ENCODE measurements around the gene CFAP299. TPM values are rescaled to one million over a fixed set of nuclear protein-coding genes. Genes with fewer than 3 reads are reported as not detected.

The CFAP299 gene
- total RNA-seq, 1 donor from 2014 or later, result not detected

- Histone ChIP-seq H3K4me2 (ENCODE audit: low read length) (no peak overlapping the region), H3K27me3 (ENCODE audit: insufficient read depth, low read length) (no peaks in the 10 kb centered on the region), H4K20me1 (ENCODE audit: insufficient read depth, low read length) (no peaks in the 10 kb centered on the region), H2AFZ (ENCODE audit: low read depth, low read length) (no peak overlapping the region), H3K9ac (ENCODE audit: low read length) (no peak overlapping the region), H3K4me1 (ENCODE audit: insufficient read depth, low read length) (no peaks in the 10 kb centered on the region), H3K9me3 (ENCODE audit: insufficient read depth, low read depth, low read length) (no peaks in the 10 kb centered on the region), H3K4me3 (ENCODE audit: insufficient read depth, low read depth, low read length) (no peak overlapping the region), H3K79me2 (ENCODE audit: insufficient read depth, low read length) (no peaks in the 10 kb centered on the region), H3K36me3 (ENCODE audit: insufficient read depth, low read length) (no peaks in the 10 kb centered on the region), H3K27ac (ENCODE audit: low read depth, low read length) (no peak overlapping the region)
- Mint-ChIP-seq H3K27ac (ENCODE audit: unreplicated experiment) (no peak overlapping the region), H3K36me3 (ENCODE audit: low read depth, unreplicated experiment) (no peaks in the 10 kb centered on the region), H3K27me3 (ENCODE audit: low read depth, unreplicated experiment) (no peaks in the 10 kb centered on the region), H3K9me3 (ENCODE audit: unreplicated experiment) (peaks cover 2% of the 10 kb centered on the region), H3K4me1 (ENCODE audit: low read depth, unreplicated experiment) (no peaks in the 10 kb centered on the region), H3K4me3 (ENCODE audit: unreplicated experiment) (no peak overlapping the region)
- TF ChIP-seq CTCF (IDR thresholded peaks at IDR 0.05; ENCODE audit: insufficient read depth, low read depth, low read length) (no peak), EZH2 (IDR thresholded peaks at IDR 0.05; ENCODE audit: insufficient read depth, low read length) (no peak)
- FAIRE-seq (peak; percentile 45), DNase-seq (ENCODE audit: low read depth) (no peak)
These were observed 381.7 kb downstream of the CFAP299 start for GRCh38 chr4:80717204-80717603.

- Mint-ChIP-seq H3K9me3 (ENCODE audit: unreplicated experiment) (no peaks in the 10 kb centered on the region), H3K4me3 (ENCODE audit: unreplicated experiment) (no peak overlapping the region), H3K27ac (ENCODE audit: unreplicated experiment) (no peak overlapping the region), H3K27me3 (ENCODE audit: low read depth, unreplicated experiment) (no peaks in the 10 kb centered on the region), H3K36me3 (ENCODE audit: low read depth, unreplicated experiment) (no peaks in the 10 kb centered on the region), H3K4me1 (ENCODE audit: low read depth, unreplicated experiment) (no peaks in the 10 kb centered on the region)
- no peaks in the 10 kb centered on the region for H3K27me3 ChIP-seq (ENCODE audit: insufficient read depth, low read length)
- no peak overlapping the region for H3K27ac ChIP-seq (ENCODE audit: low read depth, low read length)
- H3K4me1 ChIP-seq (ENCODE audit: insufficient read depth, low read length), result no peaks in the 10 kb centered on the region
- H3K4me3 ChIP-seq (ENCODE audit: insufficient read depth, low read depth, low read length), result no peak overlapping the region
- H3K9ac ChIP-seq (ENCODE audit: low read length), result no peak overlapping the region
- H3K9me3 ChIP-seq (ENCODE audit: insufficient read depth, low read depth, low read length), result no peaks in the 10 kb centered on the region
- H4K20me1 ChIP-seq (ENCODE audit: insufficient read depth, low read length), result no peaks in the 10 kb centered on the region
- no peak for DNase-seq (ENCODE audit: low read depth)
- TF ChIP-seq CTCF (IDR thresholded peaks at IDR 0.05; ENCODE audit: insufficient read depth, low read depth, low read length) (no peak), EZH2 (IDR thresholded peaks at IDR 0.05; ENCODE audit: insufficient read depth, low read length) (no peak)
- H3K4me2 ChIP-seq (ENCODE audit: low read length), result no peak overlapping the region
- no peak overlapping the region for H2AFZ ChIP-seq (ENCODE audit: low read depth, low read length)
- no peaks in the 10 kb centered on the region for H3K79me2 ChIP-seq (ENCODE audit: insufficient read depth, low read length)
- H3K36me3 ChIP-seq (ENCODE audit: insufficient read depth, low read length), result no peaks in the 10 kb centered on the region
- FAIRE-seq, result no peak
These were observed 390.9 kb downstream of the CFAP299 start for GRCh38 chr4:80726471-80726870.

GRCh38 chr4:80730158-80730557 is 394.6 kb downstream of the CFAP299 start:
- no peak overlapping the region for H2AFZ ChIP-seq (ENCODE audit: low read depth, low read length)
- FAIRE-seq (no peak), DNase-seq (ENCODE audit: low read depth) (no peak)
- H3K9ac ChIP-seq (ENCODE audit: low read length), result no peak overlapping the region
- Mint-ChIP-seq H3K36me3 (ENCODE audit: low read depth, unreplicated experiment) (no peaks in the 10 kb centered on the region), H3K4me1 (ENCODE audit: low read depth, unreplicated experiment) (no peaks in the 10 kb centered on the region), H3K9me3 (ENCODE audit: unreplicated experiment) (peaks cover 1% of the 10 kb centered on the region), H3K4me3 (ENCODE audit: unreplicated experiment) (no peak overlapping the region), H3K27ac (ENCODE audit: unreplicated experiment) (no peak overlapping the region), H3K27me3 (ENCODE audit: low read depth, unreplicated experiment) (no peaks in the 10 kb centered on the region)
- H3K27ac ChIP-seq (ENCODE audit: low read depth, low read length), result no peak overlapping the region
- no peaks in the 10 kb centered on the region for H3K4me1 ChIP-seq (ENCODE audit: insufficient read depth, low read length)
- no peaks in the 10 kb centered on the region for H3K79me2 ChIP-seq (ENCODE audit: insufficient read depth, low read length)
- H3K27me3 ChIP-seq (ENCODE audit: insufficient read depth, low read length), result no peaks in the 10 kb centered on the region
- TF ChIP-seq EZH2 (IDR thresholded peaks at IDR 0.05; ENCODE audit: insufficient read depth, low read length) (no peak), CTCF (IDR thresholded peaks at IDR 0.05; ENCODE audit: insufficient read depth, low read depth, low read length) (no peak)
- no peaks in the 10 kb centered on the region for H3K36me3 ChIP-seq (ENCODE audit: insufficient read depth, low read length)
- no peaks in the 10 kb centered on the region for H4K20me1 ChIP-seq (ENCODE audit: insufficient read depth, low read length)
- no peak overlapping the region for H3K4me3 ChIP-seq (ENCODE audit: insufficient read depth, low read depth, low read length)
- no peak overlapping the region for H3K4me2 ChIP-seq (ENCODE audit: low read length)
- no peaks in the 10 kb centered on the region for H3K9me3 ChIP-seq (ENCODE audit: insufficient read depth, low read depth, low read length)
